ENCODE results near the gene ZNF37A. TPM values are rescaled to one million over a fixed set of nuclear protein-coding genes. Genes with fewer than 3 reads are reported as not detected.
A peak's percentile ranks its signal among the peaks of the same experiment; 100 is the strongest.
"Not testable (repeated sequence)": the region's sequence is repeated elsewhere in the genome, so short reads cannot be mapped to it uniquely, and the experiment has no call there.

ZNF37A gene
- 10 to 100 TPM in 2 of 4 donors, 1 to 10 TPM in 2; 7.3 to 25.3 (median 8.9) TPM for total RNA-seq

DNA sequence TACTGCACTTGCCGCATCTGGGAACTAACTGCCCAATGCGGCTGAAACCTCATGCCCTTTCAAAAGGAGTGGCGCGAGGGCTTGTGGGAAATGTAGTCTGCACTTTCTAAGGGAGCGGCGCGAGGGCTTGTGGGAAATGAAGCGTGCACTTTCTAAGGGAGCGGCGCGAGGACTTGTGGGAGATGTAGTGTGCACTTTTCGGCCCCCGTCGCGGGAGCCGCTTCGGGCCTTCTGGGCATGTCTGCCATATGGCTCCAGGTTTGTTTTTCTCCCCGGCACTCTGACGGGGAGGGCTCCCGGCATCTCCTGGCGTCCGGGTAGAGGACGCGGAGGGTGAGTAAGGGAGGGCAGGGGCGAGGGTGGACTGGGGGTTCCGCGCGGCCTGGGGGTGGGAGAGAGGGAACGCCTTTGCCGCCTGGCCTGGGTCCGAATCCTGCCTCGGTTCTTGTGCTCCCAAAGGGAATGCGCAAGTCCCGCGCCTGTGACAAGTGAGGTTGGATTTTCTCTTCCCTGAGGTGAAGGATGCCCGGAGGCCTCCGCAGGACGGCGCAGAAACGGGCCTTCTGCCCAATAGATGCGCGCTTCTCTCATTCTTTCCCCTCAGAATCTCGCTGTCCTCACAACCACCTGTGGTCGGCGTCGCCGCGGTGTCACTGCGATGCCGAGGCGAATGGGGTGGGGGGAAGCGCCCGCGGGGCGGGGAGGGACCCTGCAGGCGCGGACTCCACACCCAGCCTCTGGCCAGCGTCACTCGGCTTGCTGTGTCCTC lies at the start of gene ZNF37A:
TSS of gene ZNF37A (plus strand) at position 180 of the 769 bp plus-strand sequence. CDS start 2,281 bp downstream, outside the sequence.
- WGBS = 0% methylated on average over 36 of the region's 59 CpGs
- Histone ChIP-seq H3K4me1 (peaks cover 15% of the 10 kb centered on the region), H3K27ac (peak within 1 kb of the TSS; percentile 79), H3K4me3 (peak within 1 kb of the TSS; percentile 86), H3K9me3 (no peaks in the 10 kb centered on the region), H3K27me3 (no peaks in the 10 kb centered on the region), H3K36me3 (peaks cover 33% of the 10 kb centered on the region)
- TF ChIP-seq, protein P1, sequence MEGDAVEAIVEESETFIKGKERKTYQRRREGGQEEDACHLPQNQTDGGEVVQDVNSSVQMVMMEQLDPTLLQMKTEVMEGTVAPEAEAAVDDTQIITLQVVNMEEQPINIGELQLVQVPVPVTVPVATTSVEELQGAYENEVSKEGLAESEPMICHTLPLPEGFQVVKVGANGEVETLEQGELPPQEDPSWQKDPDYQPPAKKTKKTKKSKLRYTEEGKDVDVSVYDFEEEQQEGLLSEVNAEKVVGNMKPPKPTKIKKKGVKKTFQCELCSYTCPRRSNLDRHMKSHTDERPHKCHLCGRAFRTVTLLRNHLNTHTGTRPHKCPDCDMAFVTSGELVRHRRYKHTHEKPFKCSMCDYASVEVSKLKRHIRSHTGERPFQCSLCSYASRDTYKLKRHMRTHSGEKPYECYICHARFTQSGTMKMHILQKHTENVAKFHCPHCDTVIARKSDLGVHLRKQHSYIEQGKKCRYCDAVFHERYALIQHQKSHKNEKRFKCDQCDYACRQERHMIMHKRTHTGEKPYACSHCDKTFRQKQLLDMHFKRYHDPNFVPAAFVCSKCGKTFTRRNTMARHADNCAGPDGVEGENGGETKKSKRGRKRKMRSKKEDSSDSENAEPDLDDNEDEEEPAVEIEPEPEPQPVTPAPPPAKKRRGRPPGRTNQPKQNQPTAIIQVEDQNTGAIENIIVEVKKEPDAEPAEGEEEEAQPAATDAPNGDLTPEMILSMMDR (IDR thresholded peaks at IDR 0.05) = no peak
- TF ChIP-seq POLR2A (IDR thresholded peaks at IDR 0.05) = peak in 1 of 2 donors; percentile 38
- TF ChIP-seq POLR2AphosphoS5 (IDR thresholded peaks at IDR 0.05) = peak in 1 of 3 donors; percentile 11
- peak; percentile 95 to 96 for DNase-seq (ENCODE audit: low spot score in 2 of 2)

DNA sequence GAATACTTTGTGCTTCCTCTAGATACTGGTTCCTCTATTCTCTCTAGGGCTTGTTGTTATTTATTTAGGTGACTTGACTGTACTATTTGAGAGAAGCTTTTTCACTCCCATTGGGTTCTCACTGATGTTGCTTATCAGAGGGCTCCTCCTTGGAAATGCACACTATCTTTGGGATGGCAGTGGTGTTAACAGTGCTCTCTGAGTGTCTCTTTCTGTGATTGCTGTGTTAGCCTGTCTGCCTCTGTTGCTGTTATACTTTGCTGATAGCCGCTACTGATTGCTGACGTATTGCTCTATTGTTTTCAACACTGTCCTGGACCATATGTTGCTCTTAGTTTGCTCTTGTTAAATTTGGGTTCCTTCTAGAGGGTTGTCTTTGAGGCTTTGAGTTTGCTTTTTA lies 49.0 kb upstream of the ZNF37A start:
- 78% methylated on average over 2 of the region's 2 CpGs for WGBS
- H3K27ac ChIP-seq = no peak overlapping the region
- TF ChIP-seq EP300 (IDR thresholded peaks at IDR 0.05) (no peak), POLR2A (IDR thresholded peaks at IDR 0.05) (no peak), POLR2AphosphoS5 (IDR thresholded peaks at IDR 0.05) (no peak)
- TF ChIP-seq, protein P1 (IDR thresholded peaks at IDR 0.05) = no peak
- H3K36me3 ChIP-seq = peaks cover 34% of the 10 kb centered on the region
- H3K27me3 ChIP-seq = no peaks in the 10 kb centered on the region
- peaks cover 3% of the 10 kb centered on the region for H3K9me3 ChIP-seq
- DNase-seq (ENCODE audit: low spot score in 2 of 2) = no peak
- no peak overlapping the region for H3K4me3 ChIP-seq
- no peaks in the 10 kb centered on the region for H3K4me1 ChIP-seq

DNA sequence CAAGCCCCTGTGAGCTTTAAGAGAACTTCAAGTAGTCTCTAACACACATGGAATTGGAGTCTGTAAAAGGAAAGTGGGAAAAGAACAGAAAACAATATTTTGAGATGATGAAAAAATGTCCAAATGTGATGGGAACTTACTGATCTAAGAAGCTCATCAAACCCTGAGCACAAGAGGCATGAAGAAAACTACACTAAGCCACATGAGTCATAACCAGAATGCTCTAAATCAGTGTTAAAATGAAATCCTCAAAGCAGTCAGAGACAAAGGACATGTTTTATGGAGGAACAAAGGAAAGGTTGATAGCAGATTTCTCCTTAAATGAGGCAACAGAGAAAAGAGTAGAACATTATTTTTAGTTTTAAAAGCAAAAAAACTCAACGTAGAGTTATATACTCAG lies 46.5 kb upstream of the ZNF37A start:
- Histone ChIP-seq H3K9me3 (peaks cover 4% of the 10 kb centered on the region), H3K27ac (no peak overlapping the region), H3K27me3 (no peaks in the 10 kb centered on the region), H3K36me3 (peaks cover 36% of the 10 kb centered on the region), H3K4me1 (no peaks in the 10 kb centered on the region), H3K4me3 (no peak overlapping the region)
- no peak for DNase-seq (ENCODE audit: low spot score in 2 of 2)
- WGBS = 95% methylated on average over 1 of the region's 1 CpG
- TF ChIP-seq, protein P1 (IDR thresholded peaks at IDR 0.05) = no peak
- TF ChIP-seq POLR2A (IDR thresholded peaks at IDR 0.05) = no peak
- TF ChIP-seq POLR2AphosphoS5 (IDR thresholded peaks at IDR 0.05) = no peak
- no peak for TF ChIP-seq EP300 (IDR thresholded peaks at IDR 0.05)

DNA sequence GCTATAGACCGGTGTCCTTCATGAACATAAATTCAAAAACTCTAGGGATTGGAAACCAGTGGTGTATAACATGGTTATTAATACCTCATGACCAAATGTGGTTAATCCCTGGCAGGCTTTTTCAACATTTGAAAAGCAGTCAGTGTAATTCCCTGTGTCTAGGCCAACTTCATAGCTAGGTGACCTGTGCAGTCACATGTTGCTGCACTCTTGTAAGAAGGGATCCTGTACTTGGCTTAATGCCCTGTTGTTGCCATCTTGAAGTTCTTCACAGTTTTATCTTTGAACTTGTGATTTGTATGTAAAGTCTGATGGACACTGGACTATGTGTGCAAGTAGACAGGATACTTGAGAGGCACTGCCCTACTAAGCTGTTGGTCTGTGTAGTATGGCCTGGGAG lies 43.9 kb upstream of the ZNF37A start:
- no peak overlapping the region for H3K27ac ChIP-seq
- TF ChIP-seq POLR2AphosphoS5 (IDR thresholded peaks at IDR 0.05) (no peak), POLR2A (IDR thresholded peaks at IDR 0.05) (no peak), EP300 (IDR thresholded peaks at IDR 0.05) (no peak)
- TF ChIP-seq, protein P1 (IDR thresholded peaks at IDR 0.05) = no peak
- peaks cover 18% of the 10 kb centered on the region for H3K9me3 ChIP-seq
- H3K4me1 ChIP-seq = no peaks in the 10 kb centered on the region
- DNase-seq (ENCODE audit: low spot score in 2 of 2) = no peak
- no peaks in the 10 kb centered on the region for H3K27me3 ChIP-seq
- H3K4me3 ChIP-seq = no peak overlapping the region
- WGBS = 87% methylated on average over 1 of the region's 1 CpG
- peaks cover 45% of the 10 kb centered on the region for H3K36me3 ChIP-seq

DNA sequence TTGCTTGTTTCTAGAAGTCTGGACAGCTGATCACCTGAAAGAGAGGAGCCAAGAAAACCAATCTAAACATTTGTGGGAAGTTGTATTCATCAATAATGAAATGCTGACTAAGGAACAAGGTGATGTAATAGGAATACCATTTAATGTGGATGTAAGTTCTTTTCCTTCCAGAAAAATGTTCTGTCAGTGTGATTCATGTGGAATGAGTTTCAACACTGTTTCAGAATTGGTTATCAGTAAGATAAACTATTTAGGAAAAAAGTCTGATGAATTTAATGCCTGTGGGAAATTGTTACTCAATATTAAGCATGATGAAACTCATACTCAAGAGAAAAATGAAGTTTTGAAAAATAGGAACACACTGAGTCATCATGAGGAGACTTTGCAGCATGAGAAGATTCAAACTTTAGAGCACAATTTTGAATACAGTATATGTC lies 39.8 kb upstream of the ZNF37A start:
- DNase-seq (ENCODE audit: low spot score in 2 of 2) = no peak
- Histone ChIP-seq H3K27ac (no peak overlapping the region), H3K36me3 (peaks cover 79% of the 10 kb centered on the region), H3K4me1 (no peaks in the 10 kb centered on the region), H3K27me3 (no peaks in the 10 kb centered on the region), H3K4me3 (no peak overlapping the region), H3K9me3 (peaks cover 28% of the 10 kb centered on the region)
- TF ChIP-seq POLR2A (IDR thresholded peaks at IDR 0.05) = no peak
- TF ChIP-seq EP300 (IDR thresholded peaks at IDR 0.05) = no peak
- no peak for TF ChIP-seq POLR2AphosphoS5 (IDR thresholded peaks at IDR 0.05)
- TF ChIP-seq, protein P1 (IDR thresholded peaks at IDR 0.05) = no peak

DNA sequence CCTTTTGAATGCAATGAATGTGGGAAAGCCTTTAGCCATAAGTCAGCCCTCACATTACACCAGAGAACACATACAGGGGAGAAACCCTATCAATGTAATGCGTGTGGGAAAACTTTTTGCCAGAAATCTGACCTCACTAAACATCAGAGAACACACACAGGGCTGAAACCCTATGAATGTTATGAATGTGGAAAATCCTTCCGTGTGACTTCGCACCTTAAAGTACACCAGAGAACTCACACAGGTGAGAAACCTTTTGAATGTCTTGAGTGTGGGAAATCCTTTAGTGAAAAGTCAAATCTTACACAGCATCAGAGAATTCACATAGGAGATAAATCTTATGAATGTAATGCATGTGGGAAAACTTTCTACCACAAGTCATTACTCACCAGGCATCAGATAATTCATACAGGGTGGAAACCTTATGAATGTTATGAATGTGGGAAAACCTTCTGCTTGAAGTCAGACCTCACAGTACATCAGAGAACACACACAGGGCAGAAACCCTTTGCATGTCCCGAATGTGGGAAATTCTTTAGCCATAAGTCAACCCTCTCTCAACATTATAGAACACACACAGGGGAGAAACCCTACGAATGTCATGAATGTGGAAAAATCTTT lies 38.8 kb upstream of the ZNF37A start:
- H3K27ac ChIP-seq; H3K4me1 ChIP-seq; H3K27me3 ChIP-seq; DNase-seq (ENCODE audit: low spot score in 2 of 2); H3K4me3 ChIP-seq: not testable (repeated sequence)
- 95% methylated on average over 5 of the region's 5 CpGs for WGBS
- H3K9me3 ChIP-seq = peaks cover 24% of the 10 kb centered on the region
- peaks cover 81% of the 10 kb centered on the region for H3K36me3 ChIP-seq

DNA sequence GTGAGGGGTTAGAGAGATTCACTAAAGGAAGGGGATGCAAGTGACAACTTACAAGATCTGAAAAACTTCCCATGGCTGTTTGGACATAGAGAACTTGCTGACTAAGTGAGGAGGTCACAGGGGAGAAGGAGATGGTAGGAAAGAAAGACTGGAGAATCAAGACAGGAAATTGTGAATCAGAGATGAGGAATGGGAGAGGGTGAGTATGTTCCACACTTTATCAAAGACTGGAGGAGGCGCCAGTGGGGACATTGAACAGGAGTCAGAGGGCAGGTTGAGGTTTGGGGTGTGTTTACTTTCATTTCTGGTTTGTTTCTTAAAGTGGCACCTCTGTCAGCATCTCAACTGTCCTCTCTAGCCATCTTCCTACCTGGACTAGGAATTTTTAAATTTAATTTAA lies 24.5 kb upstream of the ZNF37A start:
- H3K27me3 ChIP-seq; H3K9me3 ChIP-seq; H3K4me1 ChIP-seq; H3K27ac ChIP-seq; H3K4me3 ChIP-seq; H3K36me3 ChIP-seq; DNase-seq (ENCODE audit: low spot score in 2 of 2): not testable (repeated sequence)
- 72% methylated on average over 1 of the region's 1 CpG for WGBS

All from suprapubic skin (tissue), 4 donors.